ENCODE results near the gene ATP10B. TPM values are rescaled to one million over a fixed set of nuclear protein-coding genes. Genes with fewer than 3 reads are reported as not detected.
"Not testable (repeated sequence)": the region's sequence is repeated elsewhere in the genome, so short reads cannot be mapped to it uniquely, and the experiment has no call there.

Gene ATP10B
- polyA plus RNA-seq, 3 donors, result not detected

GRCh38 chr5:160726721-160727120 lies 125.3 kb downstream of the ATP10B start:
- Mint-ChIP-seq H3K36me3 (no peaks in the 10 kb centered on the region), H3K4me1 (peaks cover 5% of the 10 kb centered on the region), H3K27me3 (ENCODE audit: low read depth in 3 of 3) (peaks cover 0 to 8% (median 1%) of the 10 kb centered on the region in 3 donors), H3K4me3 (no peak overlapping the region), H3K9me3 (peaks cover 0 to 3% (median 0%) of the 10 kb centered on the region in 7 donors), H3K27ac (no peak overlapping the region)
- intact Hi-C loops (cut with micrococcal nuclease), result no loop called here
- Histone ChIP-seq H3K9me3 (replicated peaks in 1 of 2; ENCODE audit: control insufficient read depth in 1 of 2, insufficient read depth in 1 of 2, low read length in 2 of 2) (no peaks in the 10 kb centered on the region), H3K27me3 (ENCODE audit: control insufficient read depth in 2 of 2, insufficient read depth in 2 of 2, low read length in 2 of 2) (no peaks in the 10 kb centered on the region), H3K4me1 (ENCODE audit: control insufficient read depth in 1 of 2, insufficient read depth in 2 of 2, low read length in 2 of 2) (peaks cover 4 to 6% of the 10 kb centered on the region in 2 donors), H3K4me2 (replicated peaks; ENCODE audit: extremely low read depth, low read length, poor library complexity, severe bottlenecking) (no peak overlapping the region), H3K9ac (ENCODE audit: insufficient read depth, low read length, poor library complexity, severe bottlenecking) (no peak overlapping the region), H3K4me3 (replicated peaks in 1 of 3; ENCODE audit: low read depth in 2 of 3, low read length in 3 of 3) (no peak overlapping the region), H3K79me2 (ENCODE audit: insufficient read depth, low read length) (no peaks in the 10 kb centered on the region), H3K36me3 (replicated peaks in 1 of 2; ENCODE audit: control insufficient read depth in 1 of 2, insufficient read depth in 2 of 2, low read length in 2 of 2) (no peaks in the 10 kb centered on the region), H4K20me1 (ENCODE audit: insufficient read depth, low read length) (no peaks in the 10 kb centered on the region), H3K27ac (ENCODE audit: low read depth in 1 of 2, low read length in 2 of 2) (peak overlapping the region in 1 of 2 donors; percentile 12), H2AFZ (ENCODE audit: insufficient read depth, low read depth, low read length, poor library complexity, severe bottlenecking) (no peak overlapping the region)
- no CpG with 5 or more reads among the region's 2 CpGs for WGBS (ENCODE audit: insufficient coverage)
- no peak for TF ChIP-seq CTCF (IDR thresholded peaks at IDR 0.05)
- no peak for DNase-seq

- Mint-ChIP-seq H3K4me1 (no peaks in the 10 kb centered on the region), H3K4me3 (no peak overlapping the region), H3K27ac (no peak overlapping the region)
Observed at GRCh38 chr5:160720822-160721221, 131.2 kb downstream of the ATP10B start.

GRCh38 chr5:160715508-160715907 lies 136.5 kb downstream of the ATP10B start:
- H3K36me3 Mint-ChIP-seq; H3K4me2 ChIP-seq (replicated peaks; ENCODE audit: extremely low read depth, low read length, poor library complexity, severe bottlenecking); H2AFZ ChIP-seq (ENCODE audit: insufficient read depth, low read depth, low read length, poor library complexity, severe bottlenecking); H3K79me2 ChIP-seq (ENCODE audit: insufficient read depth, low read length); H3K27ac ChIP-seq (ENCODE audit: low read depth in 1 of 2, low read length in 2 of 2); H4K20me1 ChIP-seq (ENCODE audit: insufficient read depth, low read length); H3K4me3 Mint-ChIP-seq; H3K4me1 ChIP-seq (ENCODE audit: control insufficient read depth in 1 of 2, insufficient read depth in 2 of 2, low read length in 2 of 2); H3K36me3 ChIP-seq (replicated peaks in 1 of 2; ENCODE audit: control insufficient read depth in 1 of 2, insufficient read depth in 2 of 2, low read length in 2 of 2); H3K4me3 ChIP-seq (replicated peaks in 1 of 3; ENCODE audit: low read depth in 2 of 3, low read length in 3 of 3); H3K27ac Mint-ChIP-seq; H3K4me1 Mint-ChIP-seq; intact Hi-C loops (cut with micrococcal nuclease); H3K9me3 ChIP-seq (replicated peaks in 1 of 2; ENCODE audit: control insufficient read depth in 1 of 2, insufficient read depth in 1 of 2, low read length in 2 of 2); DNase-seq; H3K9me3 Mint-ChIP-seq; H3K9ac ChIP-seq (ENCODE audit: insufficient read depth, low read length, poor library complexity, severe bottlenecking); H3K27me3 ChIP-seq (ENCODE audit: control insufficient read depth in 2 of 2, insufficient read depth in 2 of 2, low read length in 2 of 2); H3K27me3 Mint-ChIP-seq (ENCODE audit: low read depth in 3 of 3): not testable (repeated sequence)
- 100% methylated on average over 2 of the region's 9 CpGs for WGBS (ENCODE audit: insufficient coverage)

More at GRCh38 chr5:160720822-160721221, 131.2 kb downstream of the ATP10B start:
- H3K27me3 Mint-ChIP-seq (ENCODE audit: low read depth in 3 of 3), result peaks cover 2 to 5% (median 2%) of the 10 kb centered on the region in 3 donors
- Histone ChIP-seq H3K9ac (ENCODE audit: insufficient read depth, low read length, poor library complexity, severe bottlenecking) (no peak overlapping the region), H3K9me3 (replicated peaks in 1 of 2; ENCODE audit: control insufficient read depth in 1 of 2, insufficient read depth in 1 of 2, low read length in 2 of 2) (no peaks in the 10 kb centered on the region), H3K27me3 (ENCODE audit: control insufficient read depth in 2 of 2, insufficient read depth in 2 of 2, low read length in 2 of 2) (no peaks in the 10 kb centered on the region), H3K4me3 (replicated peaks in 1 of 3; ENCODE audit: low read depth in 2 of 3, low read length in 3 of 3) (no peak overlapping the region), H3K79me2 (ENCODE audit: insufficient read depth, low read length) (no peaks in the 10 kb centered on the region), H4K20me1 (ENCODE audit: insufficient read depth, low read length) (no peaks in the 10 kb centered on the region), H2AFZ (ENCODE audit: insufficient read depth, low read depth, low read length, poor library complexity, severe bottlenecking) (no peak overlapping the region), H3K36me3 (replicated peaks in 1 of 2; ENCODE audit: control insufficient read depth in 1 of 2, insufficient read depth in 2 of 2, low read length in 2 of 2) (no peaks in the 10 kb centered on the region), H3K4me1 (ENCODE audit: control insufficient read depth in 1 of 2, insufficient read depth in 2 of 2, low read length in 2 of 2) (no peaks in the 10 kb centered on the region), H3K27ac (ENCODE audit: low read depth in 1 of 2, low read length in 2 of 2) (no peak overlapping the region), H3K4me2 (replicated peaks; ENCODE audit: extremely low read depth, low read length, poor library complexity, severe bottlenecking) (no peak overlapping the region)
- DNase-seq, result no peak
- WGBS (ENCODE audit: insufficient coverage), result 86% methylated on average over 1 of the region's 3 CpGs
- no peak for TF ChIP-seq CTCF (IDR thresholded peaks at IDR 0.05)
- H3K36me3 Mint-ChIP-seq, result no peaks in the 10 kb centered on the region
- H3K9me3 Mint-ChIP-seq, result no peaks in the 10 kb centered on the region
- intact Hi-C loops (cut with micrococcal nuclease), result no loop called here

All from CD14-positive monocyte (primary cell).